ENCODE results near the gene PIEZO1. TPM values are rescaled to one million over a fixed set of nuclear protein-coding genes. Genes with fewer than 3 reads are reported as not detected.

PIEZO1 gene
- total RNA-seq, 1 donor from 2014 or later: 247 TPM

DNA sequence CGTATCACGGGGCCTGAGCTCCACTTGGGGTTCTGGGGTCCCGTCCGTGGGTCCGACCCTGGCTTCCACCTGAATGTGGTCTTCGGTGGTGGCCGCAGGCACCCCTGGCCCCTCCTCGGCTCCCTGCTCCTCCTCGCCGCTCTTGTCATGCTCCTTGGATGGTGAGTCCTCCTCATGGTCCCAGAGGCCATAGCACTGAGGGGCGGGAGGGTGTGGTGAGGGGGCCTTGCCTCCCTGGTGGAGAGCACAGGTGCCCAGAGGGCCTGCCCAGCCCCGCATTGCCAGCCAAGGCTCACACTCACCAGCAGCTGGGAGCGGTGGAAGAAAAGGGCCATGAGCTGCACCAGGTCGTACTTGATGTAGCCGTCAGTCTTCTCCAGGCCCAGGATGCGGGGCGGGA, 63.8 kb downstream of the PIEZO1 start:
- no peaks in the 10 kb centered on the region for H3K9me3 Mint-ChIP-seq (ENCODE audit: unreplicated experiment)
- H3K4me3 Mint-ChIP-seq (ENCODE audit: unreplicated experiment): no peak overlapping the region
- Histone ChIP-seq H3K36me3 (ENCODE audit: insufficient read depth, low read length) (peaks cover 25% of the 10 kb centered on the region), H3K79me2 (ENCODE audit: insufficient read depth, low read length) (peaks cover 5% of the 10 kb centered on the region), H3K4me3 (ENCODE audit: insufficient read depth, low read depth, low read length) (no peak overlapping the region), H3K9ac (ENCODE audit: low read length) (no peak overlapping the region), H3K27ac (ENCODE audit: low read depth, low read length) (no peak overlapping the region), H3K4me1 (ENCODE audit: insufficient read depth, low read length) (no peaks in the 10 kb centered on the region), H3K27me3 (ENCODE audit: insufficient read depth, low read length) (no peaks in the 10 kb centered on the region), H2AFZ (ENCODE audit: low read depth, low read length) (no peak overlapping the region), H4K20me1 (ENCODE audit: insufficient read depth, low read length) (peaks cover 31% of the 10 kb centered on the region), H3K4me2 (ENCODE audit: low read length) (no peak overlapping the region), H3K9me3 (ENCODE audit: insufficient read depth, low read depth, low read length) (no peaks in the 10 kb centered on the region)
- TF ChIP-seq, protein P1, sequence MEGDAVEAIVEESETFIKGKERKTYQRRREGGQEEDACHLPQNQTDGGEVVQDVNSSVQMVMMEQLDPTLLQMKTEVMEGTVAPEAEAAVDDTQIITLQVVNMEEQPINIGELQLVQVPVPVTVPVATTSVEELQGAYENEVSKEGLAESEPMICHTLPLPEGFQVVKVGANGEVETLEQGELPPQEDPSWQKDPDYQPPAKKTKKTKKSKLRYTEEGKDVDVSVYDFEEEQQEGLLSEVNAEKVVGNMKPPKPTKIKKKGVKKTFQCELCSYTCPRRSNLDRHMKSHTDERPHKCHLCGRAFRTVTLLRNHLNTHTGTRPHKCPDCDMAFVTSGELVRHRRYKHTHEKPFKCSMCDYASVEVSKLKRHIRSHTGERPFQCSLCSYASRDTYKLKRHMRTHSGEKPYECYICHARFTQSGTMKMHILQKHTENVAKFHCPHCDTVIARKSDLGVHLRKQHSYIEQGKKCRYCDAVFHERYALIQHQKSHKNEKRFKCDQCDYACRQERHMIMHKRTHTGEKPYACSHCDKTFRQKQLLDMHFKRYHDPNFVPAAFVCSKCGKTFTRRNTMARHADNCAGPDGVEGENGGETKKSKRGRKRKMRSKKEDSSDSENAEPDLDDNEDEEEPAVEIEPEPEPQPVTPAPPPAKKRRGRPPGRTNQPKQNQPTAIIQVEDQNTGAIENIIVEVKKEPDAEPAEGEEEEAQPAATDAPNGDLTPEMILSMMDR (IDR thresholded peaks at IDR 0.05; ENCODE audit: insufficient read depth, low read depth, low read length): no peak
- TF ChIP-seq EZH2 (IDR thresholded peaks at IDR 0.05; ENCODE audit: insufficient read depth, low read length): no peak
- H3K36me3 Mint-ChIP-seq (ENCODE audit: low read depth, unreplicated experiment): peaks cover 16% of the 10 kb centered on the region
- FAIRE-seq: no peak
- DNase-seq (ENCODE audit: low read depth): no peak
- no peaks in the 10 kb centered on the region for H3K27me3 Mint-ChIP-seq (ENCODE audit: low read depth, unreplicated experiment)
- H3K27ac Mint-ChIP-seq (ENCODE audit: unreplicated experiment): no peak overlapping the region
- no peaks in the 10 kb centered on the region for H3K4me1 Mint-ChIP-seq (ENCODE audit: low read depth, unreplicated experiment)

DNA sequence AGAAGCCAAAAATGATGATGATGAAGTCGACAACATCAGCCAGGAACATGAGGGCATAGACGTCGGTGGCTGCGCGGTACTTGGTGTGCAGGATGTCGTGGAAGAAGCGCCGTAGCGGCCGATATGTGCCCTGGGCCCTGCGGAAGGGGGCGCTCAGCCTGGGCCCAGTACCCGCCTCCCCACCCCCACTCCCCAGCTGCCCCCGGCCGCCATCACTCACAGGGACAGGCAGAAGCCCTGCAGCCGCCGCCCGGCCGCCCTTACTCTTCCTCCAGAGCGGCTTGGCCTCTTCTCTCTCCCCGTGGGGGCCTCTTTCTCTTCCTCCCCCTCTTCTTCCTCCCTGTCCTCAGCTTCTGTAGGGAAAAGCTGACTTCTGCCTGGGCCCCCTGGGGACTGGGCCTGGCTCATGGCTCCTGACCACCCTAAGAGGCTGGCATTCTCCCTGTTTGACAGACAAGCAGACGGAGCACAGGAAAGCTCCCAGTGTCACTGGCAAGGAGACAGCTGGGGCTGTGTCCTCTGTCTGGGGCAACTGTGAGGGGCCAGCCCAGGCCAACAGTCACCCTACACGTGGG, 64.5 kb downstream of the PIEZO1 start:
- Histone ChIP-seq H3K27me3 (ENCODE audit: insufficient read depth, low read length) (no peaks in the 10 kb centered on the region), H3K4me1 (ENCODE audit: insufficient read depth, low read length) (no peaks in the 10 kb centered on the region), H3K4me2 (ENCODE audit: low read length) (no peak overlapping the region), H3K4me3 (ENCODE audit: insufficient read depth, low read depth, low read length) (no peak overlapping the region), H3K36me3 (ENCODE audit: insufficient read depth, low read length) (peaks cover 20% of the 10 kb centered on the region), H3K9ac (ENCODE audit: low read length) (no peak overlapping the region), H3K79me2 (ENCODE audit: insufficient read depth, low read length) (peaks cover 5% of the 10 kb centered on the region), H4K20me1 (ENCODE audit: insufficient read depth, low read length) (peaks cover 35% of the 10 kb centered on the region), H3K27ac (ENCODE audit: low read depth, low read length) (no peak overlapping the region), H3K9me3 (ENCODE audit: insufficient read depth, low read depth, low read length) (no peaks in the 10 kb centered on the region), H2AFZ (ENCODE audit: low read depth, low read length) (no peak overlapping the region)
- Mint-ChIP-seq H3K4me1 (ENCODE audit: low read depth, unreplicated experiment) (no peaks in the 10 kb centered on the region), H3K9me3 (ENCODE audit: unreplicated experiment) (no peaks in the 10 kb centered on the region), H3K36me3 (ENCODE audit: low read depth, unreplicated experiment) (peaks cover 16% of the 10 kb centered on the region), H3K4me3 (ENCODE audit: unreplicated experiment) (no peak overlapping the region), H3K27me3 (ENCODE audit: low read depth, unreplicated experiment) (no peaks in the 10 kb centered on the region), H3K27ac (ENCODE audit: unreplicated experiment) (no peak overlapping the region)
- TF ChIP-seq EZH2 (IDR thresholded peaks at IDR 0.05; ENCODE audit: insufficient read depth, low read length): no peak
- TF ChIP-seq, protein P1 (IDR thresholded peaks at IDR 0.05; ENCODE audit: insufficient read depth, low read depth, low read length): no peak
- no peak for FAIRE-seq
- DNase-seq (ENCODE audit: low read depth): no peak

- H3K27ac ChIP-seq (ENCODE audit: low read depth, low read length): no peak overlapping the region
- H3K9ac ChIP-seq (ENCODE audit: low read length): no peak overlapping the region
- no peaks in the 10 kb centered on the region for H3K9me3 ChIP-seq (ENCODE audit: insufficient read depth, low read depth, low read length)
- Mint-ChIP-seq H3K4me1 (ENCODE audit: low read depth, unreplicated experiment) (no peaks in the 10 kb centered on the region), H3K4me3 (ENCODE audit: unreplicated experiment) (no peak overlapping the region), H3K36me3 (ENCODE audit: low read depth, unreplicated experiment) (peaks cover 16% of the 10 kb centered on the region), H3K27ac (ENCODE audit: unreplicated experiment) (no peak overlapping the region), H3K9me3 (ENCODE audit: unreplicated experiment) (no peaks in the 10 kb centered on the region), H3K27me3 (ENCODE audit: low read depth, unreplicated experiment) (no peaks in the 10 kb centered on the region)
- DNase-seq (ENCODE audit: low read depth): no peak
- TF ChIP-seq, protein P1 (IDR thresholded peaks at IDR 0.05; ENCODE audit: insufficient read depth, low read depth, low read length): no peak
- no peak for TF ChIP-seq EZH2 (IDR thresholded peaks at IDR 0.05; ENCODE audit: insufficient read depth, low read length)
- H3K4me3 ChIP-seq (ENCODE audit: insufficient read depth, low read depth, low read length): no peak overlapping the region
- H3K4me2 ChIP-seq (ENCODE audit: low read length): no peak overlapping the region
- FAIRE-seq: no peak
- peaks cover 20% of the 10 kb centered on the region for H3K36me3 ChIP-seq (ENCODE audit: insufficient read depth, low read length)
- H4K20me1 ChIP-seq (ENCODE audit: insufficient read depth, low read length): peaks cover 38% of the 10 kb centered on the region
- H3K27me3 ChIP-seq (ENCODE audit: insufficient read depth, low read length): no peaks in the 10 kb centered on the region
- H3K79me2 ChIP-seq (ENCODE audit: insufficient read depth, low read length): peaks cover 5% of the 10 kb centered on the region
- H3K4me1 ChIP-seq (ENCODE audit: insufficient read depth, low read length): no peaks in the 10 kb centered on the region
- H2AFZ ChIP-seq (ENCODE audit: low read depth, low read length): no peak overlapping the region
These were observed 65.1 kb downstream of the PIEZO1 start for GRCh38 chr16:88719933-88720296.

All from astrocyte (in vitro differentiated cells and primary cell).